ENCODE measurements around the gene SEL1L3. TPM values are rescaled to one million over a fixed set of nuclear protein-coding genes. Genes with fewer than 3 reads are reported as not detected.

Gene SEL1L3
- total RNA-seq, 1 donor: 83.6 TPM

DNA sequence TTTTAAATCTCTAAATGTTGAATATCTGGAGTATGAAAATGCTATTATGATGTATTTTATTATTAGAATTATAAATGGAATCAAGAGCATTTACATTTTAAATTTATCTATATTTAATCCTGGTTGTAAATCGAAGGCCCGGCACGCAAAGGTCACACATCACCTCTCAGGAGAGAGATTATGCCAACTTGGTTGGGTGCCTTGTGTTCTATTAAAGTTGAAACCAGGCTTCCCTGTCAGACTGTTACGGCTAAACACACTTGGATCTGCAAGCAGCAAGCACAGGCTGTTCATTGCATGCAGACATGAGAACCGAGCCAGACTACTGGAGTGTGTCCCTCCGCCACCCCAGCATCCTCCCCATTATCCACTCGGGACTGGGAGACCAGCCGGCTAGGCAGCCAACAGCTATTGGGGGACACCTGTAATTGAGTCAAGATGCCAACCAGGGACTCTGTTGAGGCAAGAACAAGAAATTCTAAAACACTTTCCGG, 16.4 kb upstream of the SEL1L3 start:
- TF ChIP-seq, protein P1, sequence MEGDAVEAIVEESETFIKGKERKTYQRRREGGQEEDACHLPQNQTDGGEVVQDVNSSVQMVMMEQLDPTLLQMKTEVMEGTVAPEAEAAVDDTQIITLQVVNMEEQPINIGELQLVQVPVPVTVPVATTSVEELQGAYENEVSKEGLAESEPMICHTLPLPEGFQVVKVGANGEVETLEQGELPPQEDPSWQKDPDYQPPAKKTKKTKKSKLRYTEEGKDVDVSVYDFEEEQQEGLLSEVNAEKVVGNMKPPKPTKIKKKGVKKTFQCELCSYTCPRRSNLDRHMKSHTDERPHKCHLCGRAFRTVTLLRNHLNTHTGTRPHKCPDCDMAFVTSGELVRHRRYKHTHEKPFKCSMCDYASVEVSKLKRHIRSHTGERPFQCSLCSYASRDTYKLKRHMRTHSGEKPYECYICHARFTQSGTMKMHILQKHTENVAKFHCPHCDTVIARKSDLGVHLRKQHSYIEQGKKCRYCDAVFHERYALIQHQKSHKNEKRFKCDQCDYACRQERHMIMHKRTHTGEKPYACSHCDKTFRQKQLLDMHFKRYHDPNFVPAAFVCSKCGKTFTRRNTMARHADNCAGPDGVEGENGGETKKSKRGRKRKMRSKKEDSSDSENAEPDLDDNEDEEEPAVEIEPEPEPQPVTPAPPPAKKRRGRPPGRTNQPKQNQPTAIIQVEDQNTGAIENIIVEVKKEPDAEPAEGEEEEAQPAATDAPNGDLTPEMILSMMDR (IDR thresholded peaks at IDR 0.05; ENCODE audit: extremely low read depth, low read depth, low read length): no peak
- Histone ChIP-seq H3K4me3 (ENCODE audit: insufficient read depth, low read length) (no peak overlapping the region), H3K27ac (ENCODE audit: low read depth, low read length) (no peak overlapping the region), H2AFZ (ENCODE audit: low read length) (no peak overlapping the region), H3K4me2 (ENCODE audit: insufficient read depth, low read length) (no peak overlapping the region), H3K36me3 (ENCODE audit: insufficient read depth, low read length) (no peaks in the 10 kb centered on the region), H4K20me1 (ENCODE audit: insufficient read depth, low read length) (no peaks in the 10 kb centered on the region), H3K4me1 (ENCODE audit: insufficient read depth, low read length) (peaks cover 21% of the 10 kb centered on the region), H3K27me3 (ENCODE audit: insufficient read depth, low read length) (no peaks in the 10 kb centered on the region), H3K9me3 (ENCODE audit: low read depth, low read length) (no peaks in the 10 kb centered on the region), H3K79me2 (ENCODE audit: insufficient read depth, low read length) (no peaks in the 10 kb centered on the region)
- DNase-seq (ENCODE audit: insufficient read length, low spot score, missing footprints): no peak

DNA sequence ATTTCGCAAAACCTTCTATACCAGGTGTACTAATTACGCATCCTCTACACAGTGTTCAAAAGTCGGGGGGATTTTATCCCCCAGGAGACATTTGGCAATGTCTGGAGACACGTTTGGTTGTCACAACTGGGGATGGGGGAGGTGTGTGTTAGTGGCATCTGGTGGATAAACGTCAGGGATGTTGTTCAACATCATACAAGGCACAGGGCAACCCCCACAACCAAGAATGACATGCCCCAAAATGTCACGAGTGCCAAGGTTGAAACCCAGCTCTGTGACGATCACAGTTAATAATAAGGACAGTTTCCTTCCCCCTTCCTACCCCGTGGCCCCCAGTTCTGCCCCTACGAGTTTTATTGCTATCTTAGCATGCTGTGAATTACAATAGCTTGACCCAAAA, 15.9 kb upstream of the SEL1L3 start:
- TF ChIP-seq, protein P1 (IDR thresholded peaks at IDR 0.05; ENCODE audit: extremely low read depth, low read depth, low read length): no peak
- no peak overlapping the region for H3K4me2 ChIP-seq (ENCODE audit: insufficient read depth, low read length)
- H2AFZ ChIP-seq (ENCODE audit: low read length): no peak overlapping the region
- no peak overlapping the region for H3K4me3 ChIP-seq (ENCODE audit: insufficient read depth, low read length)
- peaks cover 16% of the 10 kb centered on the region for H3K4me1 ChIP-seq (ENCODE audit: insufficient read depth, low read length)
- H4K20me1 ChIP-seq (ENCODE audit: insufficient read depth, low read length): no peaks in the 10 kb centered on the region
- no peaks in the 10 kb centered on the region for H3K9me3 ChIP-seq (ENCODE audit: low read depth, low read length)
- no peaks in the 10 kb centered on the region for H3K79me2 ChIP-seq (ENCODE audit: insufficient read depth, low read length)
- no peak for DNase-seq (ENCODE audit: insufficient read length, low spot score, missing footprints)
- H3K27me3 ChIP-seq (ENCODE audit: insufficient read depth, low read length): no peaks in the 10 kb centered on the region
- H3K36me3 ChIP-seq (ENCODE audit: insufficient read depth, low read length): no peaks in the 10 kb centered on the region
- no peak overlapping the region for H3K27ac ChIP-seq (ENCODE audit: low read depth, low read length)

DNA sequence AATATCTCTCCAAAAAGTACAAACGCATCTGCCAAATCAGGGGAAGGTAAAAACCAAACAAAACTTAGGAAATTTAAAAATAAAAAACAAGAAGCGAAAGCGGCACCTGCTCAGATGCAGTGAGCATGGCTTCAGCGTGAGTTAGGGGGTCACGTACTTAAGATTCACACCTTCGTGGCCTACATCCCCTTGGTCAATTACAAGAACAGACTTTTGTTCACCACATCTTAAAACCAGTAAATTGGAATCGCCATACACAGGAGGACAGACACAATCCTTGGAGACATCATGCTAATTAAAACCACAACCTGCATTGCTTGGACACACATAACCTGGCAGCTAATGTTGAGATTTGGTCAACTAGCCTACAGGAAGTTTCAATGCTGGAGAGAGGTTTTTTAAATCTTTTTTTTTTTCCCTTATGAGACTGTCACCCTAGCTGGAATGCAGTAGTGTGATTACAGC, 12.5 kb upstream of the SEL1L3 start:
- Histone ChIP-seq H3K79me2 (ENCODE audit: insufficient read depth, low read length) (no peaks in the 10 kb centered on the region), H3K27me3 (ENCODE audit: insufficient read depth, low read length) (no peaks in the 10 kb centered on the region), H3K9me3 (ENCODE audit: low read depth, low read length) (no peaks in the 10 kb centered on the region), H3K4me1 (ENCODE audit: insufficient read depth, low read length) (peaks cover 4% of the 10 kb centered on the region), H2AFZ (ENCODE audit: low read length) (no peak overlapping the region), H3K4me2 (ENCODE audit: insufficient read depth, low read length) (no peak overlapping the region), H4K20me1 (ENCODE audit: insufficient read depth, low read length) (no peaks in the 10 kb centered on the region), H3K4me3 (ENCODE audit: insufficient read depth, low read length) (no peak overlapping the region), H3K36me3 (ENCODE audit: insufficient read depth, low read length) (no peaks in the 10 kb centered on the region), H3K27ac (ENCODE audit: low read depth, low read length) (no peak overlapping the region)
- TF ChIP-seq, protein P1 (IDR thresholded peaks at IDR 0.05; ENCODE audit: extremely low read depth, low read depth, low read length): no peak
- DNase-seq (ENCODE audit: insufficient read length, low spot score, missing footprints): no peak

DNA sequence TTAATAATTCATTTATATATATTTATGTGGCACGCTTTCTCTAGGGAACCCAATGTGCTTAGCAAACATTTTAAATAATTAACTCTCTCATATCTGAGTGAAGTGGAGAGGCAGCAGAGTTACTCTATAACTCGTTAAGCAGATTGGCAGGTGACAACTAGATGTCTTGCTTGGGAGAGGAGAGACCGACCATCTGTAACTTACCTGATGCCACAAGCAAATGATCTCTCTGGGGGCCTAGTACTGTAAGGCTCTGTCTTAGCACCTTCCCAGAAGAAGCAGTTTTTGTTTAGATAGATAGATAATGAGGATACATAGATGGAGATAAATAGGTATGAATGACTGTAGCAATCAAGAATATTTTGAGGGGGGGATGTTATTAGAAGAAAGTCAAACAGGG, 11.9 kb upstream of the SEL1L3 start:
- Histone ChIP-seq H3K9me3 (ENCODE audit: low read depth, low read length) (no peaks in the 10 kb centered on the region), H3K4me1 (ENCODE audit: insufficient read depth, low read length) (no peaks in the 10 kb centered on the region)
- TF ChIP-seq, protein P1 (IDR thresholded peaks at IDR 0.05; ENCODE audit: extremely low read depth, low read depth, low read length): no peak

More for the DNA sequence above, 11.9 kb upstream of the SEL1L3 start:
- no peak overlapping the region for H3K27ac ChIP-seq (ENCODE audit: low read depth, low read length)
- H3K4me2 ChIP-seq (ENCODE audit: insufficient read depth, low read length): no peak overlapping the region
- no peaks in the 10 kb centered on the region for H3K27me3 ChIP-seq (ENCODE audit: insufficient read depth, low read length)
- no peak overlapping the region for H2AFZ ChIP-seq (ENCODE audit: low read length)
- DNase-seq (ENCODE audit: insufficient read length, low spot score, missing footprints): no peak
- H3K36me3 ChIP-seq (ENCODE audit: insufficient read depth, low read length): no peaks in the 10 kb centered on the region
- no peaks in the 10 kb centered on the region for H4K20me1 ChIP-seq (ENCODE audit: insufficient read depth, low read length)
- no peak overlapping the region for H3K4me3 ChIP-seq (ENCODE audit: insufficient read depth, low read length)
- no peaks in the 10 kb centered on the region for H3K79me2 ChIP-seq (ENCODE audit: insufficient read depth, low read length)

All from osteoblast (primary cell).